SK-N-SH (cell line): ENCODE results near the gene MICB.

ENCODE experiments used
- CHD2 ChIP-seq: fragments of 150-350 bp; IDR thresholded peaks from 2 replicates; pipeline ENCODE4 v1.6.1; 2018; ENCODE audit warnings: low read length; ENCODE audit not compliant: partially characterized antibody
- CTCF ChIP-seq: fragments of 200-600 bp; sonication (generic); IDR thresholded peaks from 2 replicates; pipeline ENCODE4 v1.6.1; 2017; ENCODE audit warnings: antibody characterized with exemption, mild to moderate bottlenecking, moderate library complexity
- FOSL2 ChIP-seq: IDR thresholded peaks from 2 replicates; pipeline ENCODE4 v1.4.0; 2012; ENCODE audit warnings: low read depth, mild to moderate bottlenecking, moderate library complexity, borderline replicate concordance
- FOXM1 ChIP-seq: IDR thresholded peaks from 2 replicates; pipeline ENCODE4 v1.4.0; 2012; ENCODE audit warnings: low read depth, mild to moderate bottlenecking
- MAX ChIP-seq: IDR thresholded peaks from 2 replicates; pipeline ENCODE4 v1.4.0; 2012; ENCODE audit warnings: low read depth
- MEF2A ChIP-seq: IDR thresholded peaks from 2 replicates; pipeline ENCODE4 v1.4.0; 2012; ENCODE audit warnings: low read depth, borderline replicate concordance
- POLR2AphosphoS5 ChIP-seq: IDR thresholded peaks from 2 replicates; pipeline ENCODE4 v1.6.1; 2012; ENCODE audit warnings: low read depth, low read length
- RCOR1 ChIP-seq: fragments of 150-350 bp; IDR thresholded peaks from 2 replicates; pipeline ENCODE4 v1.6.1; 2017; ENCODE audit warnings: antibody characterized with exemption, low read length
- RFX5 ChIP-seq: IDR thresholded peaks from 2 replicates; pipeline ENCODE4 v1.6.1; 2012; ENCODE audit warnings: mild to moderate bottlenecking, improper control_type of control experiment, low read length
- SIN3A ChIP-seq: IDR thresholded peaks from 2 replicates; pipeline ENCODE4 v1.6.1; 2012; ENCODE audit warnings: low read depth, mild to moderate bottlenecking, low read length, moderate library complexity, borderline replicate concordance
- TAF1 ChIP-seq: IDR thresholded peaks from 2 replicates; pipeline ENCODE4 v1.6.1; 2012; ENCODE audit warnings: low read depth, mild to moderate bottlenecking, low read length, moderate library complexity, borderline replicate concordance
- YY1 ChIP-seq: IDR thresholded peaks from 2 replicates; pipeline ENCODE4 v1.4.0; 2012; ENCODE audit warnings: low read depth, mild to moderate bottlenecking
- ZBTB33 ChIP-seq: IDR thresholded peaks from 2 replicates; pipeline ENCODE4 v1.4.0; 2012; ENCODE audit warnings: low read depth, borderline replicate concordance

- TF ChIP-seq MAX (no peak), CHD2 (no peak), CTCF (no peak), TAF1 (no peak), MEF2A (no peak), YY1 (no peak), RFX5 (no peak), ZBTB33 (no peak), POLR2AphosphoS5 (no peak), FOSL2 (no peak), RCOR1 (no peak), FOXM1 (no peak), SIN3A (no peak)
Observed at GRCh38 chr6:31525553-31525931, 27.6 kb downstream of the MICB start.
